ENCODE results near the gene INTS15. TPM values are rescaled to one million over a fixed set of nuclear protein-coding genes. Genes with fewer than 3 reads are reported as not detected.
"Not testable (repeated sequence)": the region's sequence is repeated elsewhere in the genome, so short reads cannot be mapped to it uniquely, and the experiment has no call there.

Gene INTS15
- total RNA-seq, 2 donors from 2014 or later: 34.4 to 38.0 TPM

DNA sequence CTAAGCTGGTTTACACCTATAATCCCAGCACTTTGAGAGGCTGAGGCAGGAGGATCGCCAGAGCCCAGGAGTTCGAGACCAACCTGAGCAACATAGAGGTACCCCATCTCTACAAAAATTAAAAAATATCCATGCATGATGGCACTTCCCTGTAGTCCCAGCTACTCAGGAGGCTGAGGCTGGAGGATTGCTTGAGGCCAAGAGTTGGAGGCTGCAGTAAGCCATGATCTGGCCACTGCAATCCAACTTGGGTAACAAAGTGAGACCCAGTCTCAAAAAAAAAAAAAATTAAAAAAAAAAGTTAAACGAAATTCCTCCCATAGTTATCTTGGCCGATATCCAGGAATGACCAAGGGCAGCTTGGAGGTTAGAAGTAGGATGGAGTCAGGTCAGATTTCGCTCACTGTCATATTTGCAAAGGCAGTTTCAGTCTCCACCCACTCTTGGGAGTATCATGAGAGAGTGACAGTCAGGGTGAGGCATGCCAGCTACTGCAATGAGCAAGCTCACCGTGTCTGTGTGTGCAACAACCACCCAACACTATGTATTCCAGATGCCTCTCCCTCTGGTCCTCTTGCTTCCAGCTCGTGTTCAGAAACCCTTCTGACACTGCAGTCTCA lies 18.6 kb upstream of the INTS15 start:
- Mint-ChIP-seq H3K27ac (no peak overlapping the region), H3K9me3 (peaks cover 7% of the 10 kb centered on the region), H3K4me3 (no peak overlapping the region), H3K4me1 (no peaks in the 10 kb centered on the region), H3K27me3 (ENCODE audit: insufficient read depth) (peaks cover 6% of the 10 kb centered on the region), H3K36me3 (ENCODE audit: low read depth) (no peaks in the 10 kb centered on the region)
- H3K9me3 ChIP-seq (ENCODE audit: control insufficient read depth, low read length): no peaks in the 10 kb centered on the region
- no peaks in the 10 kb centered on the region for H3K27me3 ChIP-seq (ENCODE audit: control insufficient read depth, insufficient read depth, low read length, poor library complexity, severe bottlenecking)
- no peaks in the 10 kb centered on the region for H3K36me3 ChIP-seq (ENCODE audit: control insufficient read depth, insufficient read depth, low read length)
- no peak overlapping the region for H3K4me3 ChIP-seq (ENCODE audit: low read length)
- no peak for DNase-seq
- TF ChIP-seq, protein P1, sequence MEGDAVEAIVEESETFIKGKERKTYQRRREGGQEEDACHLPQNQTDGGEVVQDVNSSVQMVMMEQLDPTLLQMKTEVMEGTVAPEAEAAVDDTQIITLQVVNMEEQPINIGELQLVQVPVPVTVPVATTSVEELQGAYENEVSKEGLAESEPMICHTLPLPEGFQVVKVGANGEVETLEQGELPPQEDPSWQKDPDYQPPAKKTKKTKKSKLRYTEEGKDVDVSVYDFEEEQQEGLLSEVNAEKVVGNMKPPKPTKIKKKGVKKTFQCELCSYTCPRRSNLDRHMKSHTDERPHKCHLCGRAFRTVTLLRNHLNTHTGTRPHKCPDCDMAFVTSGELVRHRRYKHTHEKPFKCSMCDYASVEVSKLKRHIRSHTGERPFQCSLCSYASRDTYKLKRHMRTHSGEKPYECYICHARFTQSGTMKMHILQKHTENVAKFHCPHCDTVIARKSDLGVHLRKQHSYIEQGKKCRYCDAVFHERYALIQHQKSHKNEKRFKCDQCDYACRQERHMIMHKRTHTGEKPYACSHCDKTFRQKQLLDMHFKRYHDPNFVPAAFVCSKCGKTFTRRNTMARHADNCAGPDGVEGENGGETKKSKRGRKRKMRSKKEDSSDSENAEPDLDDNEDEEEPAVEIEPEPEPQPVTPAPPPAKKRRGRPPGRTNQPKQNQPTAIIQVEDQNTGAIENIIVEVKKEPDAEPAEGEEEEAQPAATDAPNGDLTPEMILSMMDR (conservative IDR thresholded peaks at IDR 0.05): no peak
- WGBS, 2 experiments (ENCODE audit: insufficient coverage in 1 of 2, insufficient read length in 1 of 2): 88 to 90% methylated on average over 5 to 7 of the region's 7 CpGs
- no peak overlapping the region for H3K27ac ChIP-seq (ENCODE audit: low read depth, low read length)
- no peaks in the 10 kb centered on the region for H3K4me1 ChIP-seq (ENCODE audit: control insufficient read depth, insufficient read depth, low read length)
- no peak overlapping the region for H3K9ac ChIP-seq (ENCODE audit: extremely low read depth, low read length, poor library complexity, severe bottlenecking)

DNA sequence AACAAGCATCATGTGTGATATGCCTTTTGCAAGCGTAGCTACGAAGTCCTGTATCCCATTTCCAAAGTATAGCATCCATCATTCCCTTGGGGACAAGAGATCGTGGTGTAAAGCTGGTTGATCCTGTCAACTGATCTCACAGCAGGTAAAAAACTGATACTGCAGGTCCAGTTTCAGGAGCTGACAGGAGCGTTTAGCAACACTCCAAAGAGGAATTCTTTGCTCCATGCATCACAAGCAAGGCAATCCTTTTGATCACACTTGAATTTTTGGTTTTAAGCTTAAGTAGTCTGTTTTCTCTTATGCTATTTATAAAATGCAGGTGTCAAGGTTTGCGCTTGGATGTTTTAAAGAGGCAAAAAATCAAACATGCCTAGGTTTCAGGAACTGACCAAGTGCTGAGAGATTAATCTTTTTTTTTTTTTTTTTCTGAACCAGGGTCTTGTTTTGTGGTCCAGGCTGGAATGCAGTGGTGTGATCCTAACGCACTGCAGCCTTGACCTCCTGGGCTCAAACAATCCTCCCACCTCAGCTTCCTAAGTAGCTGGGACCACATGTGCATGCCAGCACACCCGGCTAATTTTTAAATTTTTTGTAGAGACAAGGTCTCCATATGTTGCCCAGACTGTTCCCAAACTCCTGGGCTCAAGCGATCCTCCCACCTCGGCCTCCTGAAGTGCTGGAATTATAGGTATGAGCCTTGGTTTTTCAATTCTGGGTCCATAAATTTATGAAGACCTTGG lies 14.4 kb upstream of the INTS15 start:
- H3K4me1 Mint-ChIP-seq: peaks cover 6% of the 10 kb centered on the region
- TF ChIP-seq, protein P1 (conservative IDR thresholded peaks at IDR 0.05): no peak
- no peak overlapping the region for H3K4me3 Mint-ChIP-seq
- peaks cover 9% of the 10 kb centered on the region for H3K36me3 Mint-ChIP-seq (ENCODE audit: low read depth)
- Histone ChIP-seq H3K27me3 (ENCODE audit: control insufficient read depth, insufficient read depth, low read length, poor library complexity, severe bottlenecking) (no peaks in the 10 kb centered on the region), H3K27ac (ENCODE audit: low read depth, low read length) (no peak overlapping the region), H3K9me3 (ENCODE audit: control insufficient read depth, low read length) (no peaks in the 10 kb centered on the region), H3K36me3 (ENCODE audit: control insufficient read depth, insufficient read depth, low read length) (peaks cover 1% of the 10 kb centered on the region), H3K9ac (ENCODE audit: extremely low read depth, low read length, poor library complexity, severe bottlenecking) (no peak overlapping the region), H3K4me3 (ENCODE audit: low read length) (no peak overlapping the region), H3K4me1 (ENCODE audit: control insufficient read depth, insufficient read depth, low read length) (no peaks in the 10 kb centered on the region)
- no peaks in the 10 kb centered on the region for H3K9me3 Mint-ChIP-seq
- WGBS, 2 experiments (ENCODE audit: insufficient coverage in 1 of 2, insufficient read length in 1 of 2): 89 to 91% methylated on average over 7 to 9 of the region's 9 CpGs
- peaks cover 6% of the 10 kb centered on the region for H3K27me3 Mint-ChIP-seq (ENCODE audit: insufficient read depth)
- DNase-seq: no peak
- no peak overlapping the region for H3K27ac Mint-ChIP-seq

DNA sequence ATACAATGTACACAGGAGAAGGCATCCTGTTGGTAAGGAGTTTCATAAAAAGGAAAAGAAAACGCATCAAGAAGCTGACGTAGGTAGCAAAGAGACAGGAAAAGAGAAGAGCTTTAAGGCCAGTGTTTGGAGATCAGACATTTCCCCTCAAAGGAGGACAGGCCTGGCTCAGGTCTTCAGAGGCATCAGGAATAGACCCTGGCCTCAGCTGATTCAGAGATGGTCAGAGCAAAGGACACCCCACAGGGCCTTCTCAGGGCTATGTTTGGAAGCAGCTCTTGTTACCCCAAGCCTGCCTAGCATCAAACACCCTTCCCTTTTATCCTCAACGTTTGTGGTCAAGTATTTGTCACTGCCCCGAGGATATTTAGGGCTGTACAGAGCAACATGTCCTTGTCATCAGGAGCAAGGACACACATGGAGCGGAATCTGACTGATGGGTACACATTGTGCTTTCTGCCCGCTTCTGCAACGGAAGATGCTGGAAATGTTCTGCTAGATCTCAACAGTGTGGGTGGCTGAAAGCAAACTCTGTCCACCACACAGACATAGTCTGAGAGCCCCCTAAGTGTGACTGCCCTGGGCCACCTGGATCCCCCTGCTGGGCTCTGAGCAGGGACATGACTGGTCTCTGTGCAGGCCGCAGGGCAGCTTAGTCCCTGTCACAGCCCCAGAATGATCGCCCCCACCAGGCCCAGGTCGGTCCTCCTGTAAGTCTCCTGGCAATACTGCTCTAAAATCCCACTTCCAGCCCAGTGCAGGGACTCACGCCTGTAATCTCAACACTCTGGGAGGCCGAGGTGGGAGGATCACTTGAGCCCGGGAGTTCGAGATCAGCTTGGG lies 13.6 kb upstream of the INTS15 start:
- peaks cover 8% of the 10 kb centered on the region for H3K36me3 ChIP-seq (ENCODE audit: control insufficient read depth, insufficient read depth, low read length)
- Mint-ChIP-seq H3K4me1 (peaks cover 6% of the 10 kb centered on the region), H3K27me3 (ENCODE audit: insufficient read depth) (peaks cover 6% of the 10 kb centered on the region), H3K36me3 (ENCODE audit: low read depth) (peaks cover 17% of the 10 kb centered on the region), H3K9me3 (no peaks in the 10 kb centered on the region), H3K4me3 (peak overlapping the region; percentile 73), H3K27ac (peak overlapping the region; percentile 40)
- H3K4me3 ChIP-seq (ENCODE audit: low read length): no peak overlapping the region
- peak; percentile 74 for DNase-seq
- no peak overlapping the region for H3K9ac ChIP-seq (ENCODE audit: extremely low read depth, low read length, poor library complexity, severe bottlenecking)
- H3K27me3 ChIP-seq (ENCODE audit: control insufficient read depth, insufficient read depth, low read length, poor library complexity, severe bottlenecking): no peaks in the 10 kb centered on the region
- TF ChIP-seq, protein P1 (conservative IDR thresholded peaks at IDR 0.05): peak; percentile 29
- H3K4me1 ChIP-seq (ENCODE audit: control insufficient read depth, insufficient read depth, low read length): no peaks in the 10 kb centered on the region
- 84 to 87% methylated on average over 6 to 13 of the region's 14 CpGs for WGBS, 2 experiments (ENCODE audit: insufficient coverage in 1 of 2, insufficient read length in 1 of 2)
- H3K9me3 ChIP-seq (ENCODE audit: control insufficient read depth, low read length): no peaks in the 10 kb centered on the region
- no peak overlapping the region for H3K27ac ChIP-seq (ENCODE audit: low read depth, low read length)

DNA sequence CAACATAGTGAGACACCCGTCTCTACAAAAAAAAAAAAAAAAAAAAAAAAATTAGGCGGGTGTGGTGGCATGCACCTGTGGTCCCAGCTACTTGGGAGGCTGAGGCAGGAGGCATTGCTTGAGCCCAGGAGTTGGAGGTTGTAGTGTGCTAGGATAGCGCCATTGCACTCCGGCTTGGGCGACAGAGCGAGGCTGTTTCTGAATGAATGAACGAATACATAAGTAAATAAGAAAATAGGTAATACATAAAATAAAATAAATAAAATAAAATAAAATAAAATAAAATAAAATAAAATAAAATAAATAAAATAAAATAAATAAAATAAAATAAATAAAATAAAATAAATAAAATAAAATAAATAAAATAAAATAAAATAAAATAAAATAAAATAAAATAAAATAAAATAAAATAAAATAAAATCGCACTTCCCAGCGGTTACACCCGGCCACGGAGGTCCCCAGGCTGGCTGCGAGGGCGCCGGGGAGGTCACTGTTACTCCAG lies 12.9 kb upstream of the INTS15 start:
- DNase-seq; H3K4me1 Mint-ChIP-seq; H3K4me1 ChIP-seq (ENCODE audit: control insufficient read depth, insufficient read depth, low read length); H3K27ac Mint-ChIP-seq; H3K27me3 ChIP-seq (ENCODE audit: control insufficient read depth, insufficient read depth, low read length, poor library complexity, severe bottlenecking); H3K9me3 Mint-ChIP-seq; H3K27ac ChIP-seq (ENCODE audit: low read depth, low read length); H3K27me3 Mint-ChIP-seq (ENCODE audit: insufficient read depth); H3K9me3 ChIP-seq (ENCODE audit: control insufficient read depth, low read length); H3K9ac ChIP-seq (ENCODE audit: extremely low read depth, low read length, poor library complexity, severe bottlenecking): not testable (repeated sequence)
- Histone ChIP-seq H3K36me3 (ENCODE audit: control insufficient read depth, insufficient read depth, low read length) (peaks cover 13% of the 10 kb centered on the region), H3K4me3 (ENCODE audit: low read length) (peak overlapping the region; percentile 78)
- 29% methylated on average over 10 of the region's 14 CpGs; no CpG with 5 or more reads in 1 of the 2 experiments for WGBS, 2 experiments (ENCODE audit: insufficient coverage in 1 of 2, insufficient read length in 1 of 2)
- Mint-ChIP-seq H3K4me3 (peak overlapping the region; percentile 73), H3K36me3 (ENCODE audit: low read depth) (peaks cover 24% of the 10 kb centered on the region)
